A549 (cell line): ENCODE measurements around the gene DPYSL3.

Experiments
- BHLHE40 ChIP-seq: IDR thresholded peaks from 2 replicates; pipeline ENCODE4 v1.6.1; 2012; ENCODE audit warnings: low read depth, low read length, inconsistent platforms
- CEBPB ChIP-seq, 2 experiments: fragments of >200 bp in 1 of 2; sonication (Bioruptor Twin) in 1 of 2; formaldehyde crosslinking in 1 of 2; IDR thresholded peaks; 2 replicates each; pipeline ENCODE4 v1.6.1; 2012 to 2016
- CHD4 ChIP-seq: fragments of 200-600 bp; sonication (generic); IDR thresholded peaks from 2 replicates; pipeline ENCODE4 v1.6.1; 2016; ENCODE audit warnings: antibody characterized with exemption, mild to moderate bottlenecking, borderline replicate concordance
- JUN ChIP-seq, 2 experiments: fragments of >200 bp; sonication (Bioruptor Twin); formaldehyde crosslinking; IDR thresholded peaks; 2 replicates in 1 of 2; 3 replicates in 1 of 2; pipeline ENCODE4 v1.6.1; 2016 to 2017
- JUNB ChIP-seq: fragments of >200 bp; sonication (Bioruptor Twin); formaldehyde crosslinking; IDR thresholded peaks from 2 replicates; pipeline ENCODE4 v1.6.1; 2016
- MYC ChIP-seq: IDR thresholded peaks from 2 replicates; pipeline ENCODE4 v1.6.1; 2012; ENCODE audit warnings: mild to moderate bottlenecking, inconsistent platforms, low read length, improper control_type of control experiment, borderline replicate concordance
- POLR2A ChIP-seq: IDR thresholded peaks from 2 replicates; pipeline ENCODE4 v1.6.1; 2012; ENCODE audit warnings: mild to moderate bottlenecking, low read length
- TF ChIP-seq, protein P1 (sequence below): fragments of >200 bp; sonication (Bioruptor Twin); formaldehyde crosslinking; IDR thresholded peaks from 3 replicates; pipeline ENCODE4 v1.5.1; 2016

DNA sequence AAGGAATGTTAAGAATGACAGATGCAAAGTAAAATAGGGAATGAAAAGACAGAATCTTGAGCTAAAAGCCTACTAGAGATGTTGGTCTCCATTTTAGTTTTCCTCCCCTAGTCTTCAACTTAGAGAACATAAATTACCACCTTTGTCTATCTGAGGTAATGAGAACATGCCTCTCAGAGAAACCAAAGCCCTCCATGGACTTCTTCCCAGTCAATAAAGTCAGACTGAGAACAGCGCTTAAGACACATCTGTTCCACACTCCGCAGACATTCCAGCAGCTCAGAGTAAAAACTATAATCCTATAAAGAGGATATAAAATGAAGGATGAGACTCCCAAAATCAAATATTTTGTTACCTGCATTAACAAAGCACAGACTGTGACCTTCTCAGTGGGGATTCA, 79.2 kb downstream of the DPYSL3 start:
- TF ChIP-seq, protein P1, sequence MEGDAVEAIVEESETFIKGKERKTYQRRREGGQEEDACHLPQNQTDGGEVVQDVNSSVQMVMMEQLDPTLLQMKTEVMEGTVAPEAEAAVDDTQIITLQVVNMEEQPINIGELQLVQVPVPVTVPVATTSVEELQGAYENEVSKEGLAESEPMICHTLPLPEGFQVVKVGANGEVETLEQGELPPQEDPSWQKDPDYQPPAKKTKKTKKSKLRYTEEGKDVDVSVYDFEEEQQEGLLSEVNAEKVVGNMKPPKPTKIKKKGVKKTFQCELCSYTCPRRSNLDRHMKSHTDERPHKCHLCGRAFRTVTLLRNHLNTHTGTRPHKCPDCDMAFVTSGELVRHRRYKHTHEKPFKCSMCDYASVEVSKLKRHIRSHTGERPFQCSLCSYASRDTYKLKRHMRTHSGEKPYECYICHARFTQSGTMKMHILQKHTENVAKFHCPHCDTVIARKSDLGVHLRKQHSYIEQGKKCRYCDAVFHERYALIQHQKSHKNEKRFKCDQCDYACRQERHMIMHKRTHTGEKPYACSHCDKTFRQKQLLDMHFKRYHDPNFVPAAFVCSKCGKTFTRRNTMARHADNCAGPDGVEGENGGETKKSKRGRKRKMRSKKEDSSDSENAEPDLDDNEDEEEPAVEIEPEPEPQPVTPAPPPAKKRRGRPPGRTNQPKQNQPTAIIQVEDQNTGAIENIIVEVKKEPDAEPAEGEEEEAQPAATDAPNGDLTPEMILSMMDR, result no peak
- TF ChIP-seq CEBPB (IDR thresholded peaks at IDR 0.05), result no peak
- no peak for TF ChIP-seq MYC
- no peak for TF ChIP-seq JUNB
- TF ChIP-seq POLR2A, result no peak
- TF ChIP-seq JUN (IDR thresholded peaks at IDR 0.05), result no peak
- no peak for TF ChIP-seq BHLHE40
- no peak for TF ChIP-seq CHD4
